K562 (cell line): ENCODE results near the gene PRIM1. TPM values are rescaled to one million over a fixed set of nuclear protein-coding genes. Genes with fewer than 3 reads are reported as not detected.

Experiments
- ATAC-seq: fragments of 200-7000 bp; cut with Tn5 transposase; 3 replicates; pipeline ENCODE4 v1.9.1; 2020; ENCODE audit warnings: moderate library complexity
- BruUV-seq: library from RNA; stranded (reverse); fragments of 400-500 nt; replicated peaks from 2 replicates; lab custom pipeline; 2021; lab: Mats Ljungman, UMichigan
- CTCF ChIA-PET: fragments of 300-600 bp; formaldehyde crosslinking; extraction: SDS; loops from one replicate; lab custom pipeline; 2021; ENCODE audit warnings: low intra/inter-chr PET ratio; lab: Yijun Ruan, JAX
- POLR2A ChIA-PET: fragments of 300-600, 350-650 bp; sonication (Branson Sonifier 250); formaldehyde crosslinking; extraction: SDS; loops from one replicate; lab custom pipeline; 2021; ENCODE audit warnings: antibody characterized with exemption, inconsistent platforms; lab: Yijun Ruan, JAX
- DNase-seq, 4 experiments: peaks; one replicate each; pipeline versions ENCODE4 v3.0.0 to v3.0.0-alpha.2; 2011 to 2018; ENCODE audit warnings: low spot score in 3 of 4, mixed read lengths in 3 of 4; ENCODE audit errors: extremely low read depth in 1 of 4
- FAIRE-seq: peaks from 2 replicates; lab custom pipeline; 2011; peaks lifted over from hg19 to GRCh38; lab: Jason Lieb, UNC
- H2AFZ ChIP-seq: 2 replicates; pipeline ENCODE4 v1.6.0; 2011; ENCODE audit warnings: low read depth, low read length, control low read depth, inconsistent platforms
- H3K27ac ChIP-seq: fragments of 200-600 bp; 3 replicates; pipeline ENCODE4 v1.8.0; 2011; ENCODE audit warnings: low read depth, mild to moderate bottlenecking, control low read depth, inconsistent platforms, low read length, moderate library complexity, mixed read lengths; ENCODE audit errors: extremely low read depth
- H3K27me3 ChIP-seq, 2 experiments: fragments of 300-600 bp in 1 of 2; 2 replicates in 1 of 2; 3 replicates in 1 of 2; pipeline versions ENCODE4 v1.6.0 to v1.8.0; 2011; ENCODE audit warnings: inconsistent platforms in 2 of 2, low read length in 2 of 2, mild to moderate bottlenecking in 1 of 2, mixed read lengths in 1 of 2, moderate library complexity in 1 of 2; ENCODE audit not compliant: control insufficient read depth in 2 of 2, insufficient read depth in 2 of 2
- H3K36me3 ChIP-seq: fragments of 300-600 bp; 3 replicates; pipeline ENCODE4 v1.8.0; 2011; ENCODE audit warnings: mild to moderate bottlenecking, low read length, inconsistent platforms; ENCODE audit not compliant: control insufficient read depth, insufficient read depth
- H3K4me1 ChIP-seq, 2 experiments: fragments of 200-600 bp in 1 of 2; replicated peaks in 1 of 2; 2 replicates in 1 of 2; 3 replicates in 1 of 2; pipeline versions ENCODE4 v1.5.1 to v1.8.0; 2011; ENCODE audit warnings: inconsistent platforms in 2 of 2, low read length in 2 of 2, mild to moderate bottlenecking in 1 of 2, mixed read lengths in 1 of 2, moderate library complexity in 1 of 2; ENCODE audit not compliant: control insufficient read depth in 2 of 2, insufficient read depth in 2 of 2
- H3K4me2 ChIP-seq: 2 replicates; pipeline ENCODE4 v1.6.1; 2011; ENCODE audit warnings: low read length, control low read depth, inconsistent platforms, mixed read lengths; ENCODE audit not compliant: insufficient read depth
- H3K4me3 ChIP-seq: fragments of 200-600 bp; sonication (generic), shearing (Covaris generic); 2 replicates; pipeline ENCODE4 v1.5.1; 2016; ENCODE audit warnings: control low read depth, inconsistent platforms
- H3K79me2 ChIP-seq: fragments of 200-600 bp; 3 replicates; pipeline ENCODE4 v1.8.0; 2011; ENCODE audit warnings: low read length, inconsistent platforms; ENCODE audit not compliant: control insufficient read depth, insufficient read depth
- H3K9ac ChIP-seq, 2 experiments: 2 replicates each; pipeline versions ENCODE4 v1.6.0 to v1.6.1; 2011; ENCODE audit warnings: low read depth in 2 of 2, low read length in 2 of 2, control low read depth in 1 of 2, inconsistent platforms in 1 of 2, mild to moderate bottlenecking in 1 of 2, mixed read lengths in 1 of 2; ENCODE audit not compliant: insufficient read depth in 1 of 2
- H3K9me1 ChIP-seq: one replicate; pipeline ENCODE4 v1.6.0; 2011; ENCODE audit warnings: inconsistent platforms, mild to moderate bottlenecking, low read length, moderate library complexity; ENCODE audit not compliant: control insufficient read depth, insufficient read depth
- H3K9me3 ChIP-seq: replicated peaks from 2 replicates; pipeline ENCODE4 v1.5.1; 2011; ENCODE audit warnings: low read depth, low read length, inconsistent platforms; ENCODE audit not compliant: control insufficient read depth, insufficient read depth
- H4K20me1 ChIP-seq: replicated peaks from 2 replicates; pipeline ENCODE4 v1.6.1; 2011; ENCODE audit warnings: low read length, inconsistent platforms, mixed read lengths; ENCODE audit not compliant: control insufficient read depth, insufficient read depth
- RFX5 ChIP-seq: IDR thresholded peaks from 2 replicates; pipeline ENCODE4 v1.6.1; 2011; ENCODE audit warnings: low read depth, mild to moderate bottlenecking, improper control_type of control experiment, low read length
- ZBTB17 ChIP-seq: fragments of 450-650 bp; formaldehyde crosslinking; IDR thresholded peaks from 2 replicates; pipeline ENCODE4 v1.4.0; 2020; ENCODE audit warnings: mild to moderate bottlenecking
- in situ Hi-C: fragments of 300-500 bp; cut with MboI; formaldehyde crosslinking; loops from 4 replicates; pipeline ENCODE4 v1.15.0; 2018; ENCODE audit warnings: inconsistent platforms, mixed read lengths
- intact Hi-C: fragments of 100-400 bp; cut with micrococcal nuclease; formaldehyde crosslinking; loops from 2 replicates; pipeline ENCODE4 v1.14.2; 2022
- polyA plus RNA-seq, 8 experiments: library from polyadenylated mRNA; depleted of rRNA in 4 of 8; stranded (reverse) in 5 of 8; unstranded in 3 of 8; fragments of >200 nt; fragmentation: Nextera tagmentation in 2 of 8; fragmentation: Illumina TruSeq in 1 of 8; extraction: Ambion mirVana in 2 of 8; extraction: Trizol in 1 of 8; gene quantifications; 2 replicates each; pipeline versions ENCODE4 v1.2.1 to v1.2.3, GENCODE V29; 2011 to 2014; ENCODE audit warnings: inconsistent platforms in 1 of 8, missing spikeins in 1 of 8
- total RNA-seq, 7 experiments: library from RNA; depleted of rRNA in 6 of 7; stranded (reverse); fragments of >200 nt in 6 of 7; fragmentation: Illumina TruSeq in 2 of 7; extraction: Trizol in 2 of 7; gene quantifications; 2 replicates each; pipeline versions ENCODE4 v1.2.1 to v1.2.3, GENCODE V29; 2011 to 2021; ENCODE audit warnings: low replicate concordance in 1 of 7
- TF ChIP-seq, protein P1 (sequence below): fragments of 450-650 bp; conservative IDR thresholded peaks from 2 replicates; pipeline ENCODE4 v1.6.1; 2016; ENCODE audit warnings: missing genetic modification characterization, low read depth, mild to moderate bottlenecking, missing compliant biosample characterization, moderate library complexity
- TF ChIP-seq, protein P2 (sequence below): fragments of 200-600 bp; sonication (generic); IDR thresholded peaks from one replicate; pipeline ENCODE4 v1.6.1; 2012; ENCODE audit warnings: mild to moderate bottlenecking, low read depth, low read length, inconsistent platforms
- TF ChIP-seq, protein P3 (sequence below): sonication (generic); formaldehyde crosslinking; IDR thresholded peaks from 2 replicates; pipeline ENCODE4 v1.8.1; 2023; ENCODE audit warnings: mild to moderate bottlenecking, missing genetic modification reagents, moderate library complexity

PRIM1 gene
- total and polyA plus RNA-seq, 9 of the 15 experiments (the other 6 are each of a cell fraction or from before 2014, with no cell fraction given) = 67.2 to 179 (median 140) TPM

DNA sequence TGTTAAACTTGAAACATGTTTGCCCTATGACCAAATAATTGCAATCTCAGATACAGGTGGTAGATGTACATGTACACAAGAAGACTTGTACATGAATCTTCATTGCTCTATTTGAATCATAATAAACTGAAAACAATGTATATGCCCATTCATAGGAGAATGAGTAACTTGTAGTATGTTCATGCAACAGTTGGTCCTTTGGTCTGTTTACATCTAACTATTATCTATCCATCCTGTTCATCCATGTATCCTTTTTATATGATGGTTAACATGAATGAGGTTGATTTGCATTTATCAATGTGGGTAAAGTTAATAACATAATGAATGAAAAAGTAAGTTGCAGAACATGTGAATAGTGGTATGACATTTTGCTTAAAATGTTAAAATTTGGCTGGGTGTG is 48.1 kb upstream of the PRIM1 start:
- ATAC-seq = no peak
- H2AFZ ChIP-seq = no peak overlapping the region
- TF ChIP-seq, protein P1, sequence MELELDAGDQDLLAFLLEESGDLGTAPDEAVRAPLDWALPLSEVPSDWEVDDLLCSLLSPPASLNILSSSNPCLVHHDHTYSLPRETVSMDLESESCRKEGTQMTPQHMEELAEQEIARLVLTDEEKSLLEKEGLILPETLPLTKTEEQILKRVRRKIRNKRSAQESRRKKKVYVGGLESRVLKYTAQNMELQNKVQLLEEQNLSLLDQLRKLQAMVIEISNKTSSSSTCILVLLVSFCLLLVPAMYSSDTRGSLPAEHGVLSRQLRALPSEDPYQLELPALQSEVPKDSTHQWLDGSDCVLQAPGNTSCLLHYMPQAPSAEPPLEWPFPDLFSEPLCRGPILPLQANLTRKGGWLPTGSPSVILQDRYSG (tag) = no peak
- TF ChIP-seq, protein P2, sequence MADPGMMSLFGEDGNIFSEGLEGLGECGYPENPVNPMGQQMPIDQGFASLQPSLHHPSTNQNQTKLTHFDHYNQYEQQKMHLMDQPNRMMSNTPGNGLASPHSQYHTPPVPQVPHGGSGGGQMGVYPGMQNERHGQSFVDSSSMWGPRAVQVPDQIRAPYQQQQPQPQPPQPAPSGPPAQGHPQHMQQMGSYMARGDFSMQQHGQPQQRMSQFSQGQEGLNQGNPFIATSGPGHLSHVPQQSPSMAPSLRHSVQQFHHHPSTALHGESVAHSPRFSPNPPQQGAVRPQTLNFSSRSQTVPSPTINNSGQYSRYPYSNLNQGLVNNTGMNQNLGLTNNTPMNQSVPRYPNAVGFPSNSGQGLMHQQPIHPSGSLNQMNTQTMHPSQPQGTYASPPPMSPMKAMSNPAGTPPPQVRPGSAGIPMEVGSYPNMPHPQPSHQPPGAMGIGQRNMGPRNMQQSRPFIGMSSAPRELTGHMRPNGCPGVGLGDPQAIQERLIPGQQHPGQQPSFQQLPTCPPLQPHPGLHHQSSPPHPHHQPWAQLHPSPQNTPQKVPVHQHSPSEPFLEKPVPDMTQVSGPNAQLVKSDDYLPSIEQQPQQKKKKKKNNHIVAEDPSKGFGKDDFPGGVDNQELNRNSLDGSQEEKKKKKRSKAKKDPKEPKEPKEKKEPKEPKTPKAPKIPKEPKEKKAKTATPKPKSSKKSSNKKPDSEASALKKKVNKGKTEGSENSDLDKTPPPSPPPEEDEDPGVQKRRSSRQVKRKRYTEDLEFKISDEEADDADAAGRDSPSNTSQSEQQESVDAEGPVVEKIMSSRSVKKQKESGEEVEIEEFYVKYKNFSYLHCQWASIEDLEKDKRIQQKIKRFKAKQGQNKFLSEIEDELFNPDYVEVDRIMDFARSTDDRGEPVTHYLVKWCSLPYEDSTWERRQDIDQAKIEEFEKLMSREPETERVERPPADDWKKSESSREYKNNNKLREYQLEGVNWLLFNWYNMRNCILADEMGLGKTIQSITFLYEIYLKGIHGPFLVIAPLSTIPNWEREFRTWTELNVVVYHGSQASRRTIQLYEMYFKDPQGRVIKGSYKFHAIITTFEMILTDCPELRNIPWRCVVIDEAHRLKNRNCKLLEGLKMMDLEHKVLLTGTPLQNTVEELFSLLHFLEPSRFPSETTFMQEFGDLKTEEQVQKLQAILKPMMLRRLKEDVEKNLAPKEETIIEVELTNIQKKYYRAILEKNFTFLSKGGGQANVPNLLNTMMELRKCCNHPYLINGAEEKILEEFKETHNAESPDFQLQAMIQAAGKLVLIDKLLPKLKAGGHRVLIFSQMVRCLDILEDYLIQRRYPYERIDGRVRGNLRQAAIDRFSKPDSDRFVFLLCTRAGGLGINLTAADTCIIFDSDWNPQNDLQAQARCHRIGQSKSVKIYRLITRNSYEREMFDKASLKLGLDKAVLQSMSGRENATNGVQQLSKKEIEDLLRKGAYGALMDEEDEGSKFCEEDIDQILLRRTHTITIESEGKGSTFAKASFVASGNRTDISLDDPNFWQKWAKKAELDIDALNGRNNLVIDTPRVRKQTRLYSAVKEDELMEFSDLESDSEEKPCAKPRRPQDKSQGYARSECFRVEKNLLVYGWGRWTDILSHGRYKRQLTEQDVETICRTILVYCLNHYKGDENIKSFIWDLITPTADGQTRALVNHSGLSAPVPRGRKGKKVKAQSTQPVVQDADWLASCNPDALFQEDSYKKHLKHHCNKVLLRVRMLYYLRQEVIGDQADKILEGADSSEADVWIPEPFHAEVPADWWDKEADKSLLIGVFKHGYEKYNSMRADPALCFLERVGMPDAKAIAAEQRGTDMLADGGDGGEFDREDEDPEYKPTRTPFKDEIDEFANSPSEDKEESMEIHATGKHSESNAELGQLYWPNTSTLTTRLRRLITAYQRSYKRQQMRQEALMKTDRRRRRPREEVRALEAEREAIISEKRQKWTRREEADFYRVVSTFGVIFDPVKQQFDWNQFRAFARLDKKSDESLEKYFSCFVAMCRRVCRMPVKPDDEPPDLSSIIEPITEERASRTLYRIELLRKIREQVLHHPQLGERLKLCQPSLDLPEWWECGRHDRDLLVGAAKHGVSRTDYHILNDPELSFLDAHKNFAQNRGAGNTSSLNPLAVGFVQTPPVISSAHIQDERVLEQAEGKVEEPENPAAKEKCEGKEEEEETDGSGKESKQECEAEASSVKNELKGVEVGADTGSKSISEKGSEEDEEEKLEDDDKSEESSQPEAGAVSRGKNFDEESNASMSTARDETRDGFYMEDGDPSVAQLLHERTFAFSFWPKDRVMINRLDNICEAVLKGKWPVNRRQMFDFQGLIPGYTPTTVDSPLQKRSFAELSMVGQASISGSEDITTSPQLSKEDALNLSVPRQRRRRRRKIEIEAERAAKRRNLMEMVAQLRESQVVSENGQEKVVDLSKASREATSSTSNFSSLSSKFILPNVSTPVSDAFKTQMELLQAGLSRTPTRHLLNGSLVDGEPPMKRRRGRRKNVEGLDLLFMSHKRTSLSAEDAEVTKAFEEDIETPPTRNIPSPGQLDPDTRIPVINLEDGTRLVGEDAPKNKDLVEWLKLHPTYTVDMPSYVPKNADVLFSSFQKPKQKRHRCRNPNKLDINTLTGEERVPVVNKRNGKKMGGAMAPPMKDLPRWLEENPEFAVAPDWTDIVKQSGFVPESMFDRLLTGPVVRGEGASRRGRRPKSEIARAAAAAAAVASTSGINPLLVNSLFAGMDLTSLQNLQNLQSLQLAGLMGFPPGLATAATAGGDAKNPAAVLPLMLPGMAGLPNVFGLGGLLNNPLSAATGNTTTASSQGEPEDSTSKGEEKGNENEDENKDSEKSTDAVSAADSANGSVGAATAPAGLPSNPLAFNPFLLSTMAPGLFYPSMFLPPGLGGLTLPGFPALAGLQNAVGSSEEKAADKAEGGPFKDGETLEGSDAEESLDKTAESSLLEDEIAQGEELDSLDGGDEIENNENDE = no peak
- TF ChIP-seq, protein P3, sequence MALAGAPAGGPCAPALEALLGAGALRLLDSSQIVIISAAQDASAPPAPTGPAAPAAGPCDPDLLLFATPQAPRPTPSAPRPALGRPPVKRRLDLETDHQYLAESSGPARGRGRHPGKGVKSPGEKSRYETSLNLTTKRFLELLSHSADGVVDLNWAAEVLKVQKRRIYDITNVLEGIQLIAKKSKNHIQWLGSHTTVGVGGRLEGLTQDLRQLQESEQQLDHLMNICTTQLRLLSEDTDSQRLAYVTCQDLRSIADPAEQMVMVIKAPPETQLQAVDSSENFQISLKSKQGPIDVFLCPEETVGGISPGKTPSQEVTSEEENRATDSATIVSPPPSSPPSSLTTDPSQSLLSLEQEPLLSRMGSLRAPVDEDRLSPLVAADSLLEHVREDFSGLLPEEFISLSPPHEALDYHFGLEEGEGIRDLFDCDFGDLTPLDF (CRISPR knock-in tag) = no peak
- TF ChIP-seq ZBTB17 (CRISPR knock-in tag) (no peak), RFX5 (no peak)

More for the DNA sequence above, 48.1 kb upstream of the PRIM1 start:
- Histone ChIP-seq H3K36me3 (no peaks in the 10 kb centered on the region), H3K9ac (no peak overlapping the region), H3K4me2 (no peak overlapping the region), H3K27ac (no peak overlapping the region), H3K4me3 (no peak overlapping the region), H4K20me1 (no peaks in the 10 kb centered on the region), H3K79me2 (no peaks in the 10 kb centered on the region), H3K9me1 (no peaks in the 10 kb centered on the region), H3K9me3 (no peaks in the 10 kb centered on the region), H3K4me1 (peaks cover 0 to 11% of the 10 kb centered on the region in 2 experiments; a peak in 1 of 5 replicates), H3K27me3 (no peaks in the 10 kb centered on the region)
- BruUV-seq = no TSS peak
- POLR2A ChIA-PET = no interaction called here
- FAIRE-seq (no peak), DNase-seq (no peak)
- CTCF ChIA-PET = interaction anchor here (0.6 kb wide), 1 partner anchor 654 kb away, joined by 3 read pairs; no protein-coding TSS in a partner anchor
- in situ Hi-C loops (no loop called here), intact Hi-C loops (no loop called here)
